Measurements from ENCODE around the gene USP36.

The USP36 gene

DNA sequence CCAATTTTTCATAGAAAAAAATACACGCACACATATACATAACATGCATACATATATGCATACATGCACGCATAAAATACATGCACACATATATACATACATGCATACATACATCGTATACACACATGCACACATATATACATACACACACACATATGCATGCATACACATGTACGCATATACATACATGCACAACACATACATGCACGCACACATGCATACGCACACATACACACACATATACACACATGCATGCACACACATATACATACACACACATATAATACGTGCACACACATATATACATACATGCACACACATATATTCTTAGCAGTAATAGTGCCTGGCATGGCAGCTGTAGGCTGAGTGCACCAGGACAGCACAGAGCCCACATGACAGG lies 24.9 kb downstream of the USP36 start:
- DNase-seq (ENCODE audit: insufficient read length, low spot score) (no peak), FAIRE-seq (no peak)
- TF ChIP-seq, protein P1, sequence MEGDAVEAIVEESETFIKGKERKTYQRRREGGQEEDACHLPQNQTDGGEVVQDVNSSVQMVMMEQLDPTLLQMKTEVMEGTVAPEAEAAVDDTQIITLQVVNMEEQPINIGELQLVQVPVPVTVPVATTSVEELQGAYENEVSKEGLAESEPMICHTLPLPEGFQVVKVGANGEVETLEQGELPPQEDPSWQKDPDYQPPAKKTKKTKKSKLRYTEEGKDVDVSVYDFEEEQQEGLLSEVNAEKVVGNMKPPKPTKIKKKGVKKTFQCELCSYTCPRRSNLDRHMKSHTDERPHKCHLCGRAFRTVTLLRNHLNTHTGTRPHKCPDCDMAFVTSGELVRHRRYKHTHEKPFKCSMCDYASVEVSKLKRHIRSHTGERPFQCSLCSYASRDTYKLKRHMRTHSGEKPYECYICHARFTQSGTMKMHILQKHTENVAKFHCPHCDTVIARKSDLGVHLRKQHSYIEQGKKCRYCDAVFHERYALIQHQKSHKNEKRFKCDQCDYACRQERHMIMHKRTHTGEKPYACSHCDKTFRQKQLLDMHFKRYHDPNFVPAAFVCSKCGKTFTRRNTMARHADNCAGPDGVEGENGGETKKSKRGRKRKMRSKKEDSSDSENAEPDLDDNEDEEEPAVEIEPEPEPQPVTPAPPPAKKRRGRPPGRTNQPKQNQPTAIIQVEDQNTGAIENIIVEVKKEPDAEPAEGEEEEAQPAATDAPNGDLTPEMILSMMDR (IDR thresholded peaks at IDR 0.05; ENCODE audit: insufficient read depth, missing control alignments), result no peak

DNA sequence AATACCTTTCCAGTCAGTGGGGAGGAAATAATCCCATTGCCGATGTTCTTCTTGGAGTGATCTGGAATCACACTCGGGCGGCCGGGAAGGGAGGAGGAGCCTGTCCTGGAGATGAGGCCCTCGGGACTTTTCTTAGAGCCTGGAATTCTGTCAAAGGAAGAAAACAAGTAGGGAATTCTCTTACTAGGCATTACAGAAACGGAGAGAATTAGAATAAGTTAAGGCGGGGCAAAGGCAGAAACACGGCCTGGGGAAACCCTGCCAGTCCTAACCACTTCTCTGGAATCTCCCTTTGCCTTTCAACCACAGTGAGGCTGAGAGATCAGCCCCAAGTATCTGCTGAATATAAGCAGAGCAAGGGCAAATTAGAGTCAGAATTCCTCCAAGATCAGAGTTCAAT lies 27.8 kb downstream of the USP36 start:
- DNase-seq (ENCODE audit: insufficient read length, low spot score), result no peak
- TF ChIP-seq, protein P1 (IDR thresholded peaks at IDR 0.05; ENCODE audit: insufficient read depth, missing control alignments), result no peak
- no peak for FAIRE-seq

DNA sequence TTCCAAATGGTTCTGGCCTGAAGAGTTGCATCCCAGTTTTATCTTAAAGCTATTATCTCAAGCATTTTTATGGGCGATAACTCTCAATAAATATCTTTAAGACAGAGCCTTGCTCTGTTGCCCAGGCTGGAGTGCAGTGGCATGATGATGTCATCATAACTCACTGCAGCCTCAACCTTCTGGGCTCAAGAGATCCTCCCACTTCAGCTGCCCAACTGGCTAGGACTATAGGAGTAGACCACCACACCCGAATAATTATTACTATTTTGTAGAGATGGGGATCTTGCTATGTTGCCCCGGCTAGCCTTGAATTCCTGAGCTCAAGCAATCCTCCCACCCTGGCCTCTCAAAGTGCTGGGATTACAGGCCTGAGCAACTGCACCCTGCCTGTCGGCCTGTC lies 32.5 kb downstream of the USP36 start:
- FAIRE-seq (no peak), DNase-seq (ENCODE audit: insufficient read length, low spot score) (no peak)
- TF ChIP-seq, protein P1 (IDR thresholded peaks at IDR 0.05; ENCODE audit: insufficient read depth, missing control alignments), result no peak

DNA sequence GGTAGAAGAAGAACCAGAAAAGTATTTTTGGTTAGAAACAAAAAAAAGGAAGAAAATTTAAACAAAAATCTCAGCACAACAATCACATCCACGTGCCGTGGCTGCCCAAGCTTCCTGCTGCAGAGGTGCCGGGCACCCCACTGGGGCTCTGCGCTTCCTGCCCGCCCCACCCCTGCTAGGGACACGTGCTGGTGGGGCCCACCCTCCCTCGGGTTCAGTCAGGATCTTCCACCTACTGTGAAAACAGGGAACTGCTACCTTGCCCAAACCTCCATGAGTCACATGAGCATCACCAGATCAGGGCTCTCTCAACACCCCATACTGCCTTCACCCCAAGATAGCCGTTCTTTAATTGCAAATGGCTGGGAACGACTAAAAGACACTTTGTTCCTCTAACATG lies 34.2 kb downstream of the USP36 start:
- TF ChIP-seq, protein P1 (IDR thresholded peaks at IDR 0.05; ENCODE audit: insufficient read depth, missing control alignments), result no peak
- no peak for DNase-seq (ENCODE audit: insufficient read length, low spot score)
- no peak for FAIRE-seq

DNA sequence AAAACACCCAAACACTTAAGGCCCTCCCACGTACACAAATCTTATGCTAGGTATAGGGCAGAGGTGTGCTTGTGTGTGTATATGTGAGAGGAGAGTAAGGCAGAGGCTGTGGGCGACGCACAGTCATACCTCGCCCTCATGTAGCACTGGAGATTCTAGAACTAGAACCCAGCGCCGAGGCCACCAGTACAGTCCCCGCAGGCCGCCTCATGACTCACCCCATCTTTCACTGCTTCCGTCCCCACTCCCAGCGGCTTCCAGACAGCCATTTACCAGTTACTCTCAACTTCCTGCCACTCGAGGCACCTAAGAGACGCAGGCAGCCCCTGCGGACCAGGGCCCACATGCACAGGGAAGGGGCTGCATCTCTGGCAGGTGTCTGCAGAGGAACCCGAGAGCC lies 35.3 kb downstream of the USP36 start:
- FAIRE-seq, result no peak
- TF ChIP-seq, protein P1 (IDR thresholded peaks at IDR 0.05; ENCODE audit: insufficient read depth, missing control alignments), result no peak
- DNase-seq (ENCODE audit: insufficient read length, low spot score), result no peak

DNA sequence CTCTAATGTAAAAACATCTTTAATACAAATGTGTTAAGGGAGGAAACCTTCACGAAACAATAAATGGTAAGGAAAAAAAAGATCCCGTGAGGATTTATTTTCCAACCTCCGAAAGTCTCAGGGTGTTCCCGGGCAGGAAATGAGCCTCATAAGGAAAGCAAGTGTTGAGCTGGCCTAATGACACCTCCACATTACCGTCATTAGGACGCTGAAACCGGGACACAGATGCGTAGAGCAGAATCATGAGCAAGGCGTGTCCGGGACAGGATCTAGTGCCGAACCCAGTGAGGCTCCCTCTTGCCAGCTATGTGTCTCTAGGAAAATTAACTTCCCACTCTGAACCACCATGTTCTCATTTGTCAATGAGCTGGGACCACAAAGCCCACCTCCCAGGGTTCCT lies 35.8 kb downstream of the USP36 start:
- FAIRE-seq, result no peak
- TF ChIP-seq, protein P1 (IDR thresholded peaks at IDR 0.05; ENCODE audit: insufficient read depth, missing control alignments), result no peak
- no peak for DNase-seq (ENCODE audit: insufficient read length, low spot score)

DNA sequence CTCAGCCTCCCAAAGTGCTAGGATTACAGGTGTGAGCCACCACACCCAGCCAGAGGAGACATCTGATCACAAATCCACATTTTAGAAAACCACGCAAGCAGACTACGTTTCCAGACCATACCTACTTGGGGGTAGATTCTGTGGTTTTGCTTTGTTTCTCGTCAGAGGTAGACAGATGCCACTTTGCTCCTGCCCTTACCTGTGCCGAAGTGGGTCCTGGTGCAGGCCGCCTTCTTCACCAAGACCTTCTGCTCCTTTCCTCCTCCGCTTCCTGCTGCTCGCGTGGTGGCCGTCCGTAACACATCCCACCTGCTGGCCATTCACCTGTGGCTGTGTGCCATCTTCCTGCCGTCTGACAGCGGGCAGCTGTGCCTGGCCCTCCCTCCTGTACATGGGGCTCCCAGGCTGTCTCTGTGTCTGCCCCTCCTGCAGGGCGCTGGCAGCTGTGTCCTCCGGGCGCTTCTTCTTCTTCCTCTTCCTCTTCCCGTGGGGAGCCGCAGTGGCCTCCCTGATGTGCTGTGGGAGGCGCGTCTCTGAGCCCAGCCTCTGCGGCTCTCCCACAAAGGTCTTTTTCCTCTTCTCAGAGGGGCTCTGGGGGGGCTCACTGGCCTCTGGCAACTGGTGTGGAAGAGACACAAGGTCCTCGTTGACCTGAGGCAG lies 37.3 kb downstream of the USP36 start:
- FAIRE-seq (no peak), DNase-seq (ENCODE audit: insufficient read length, low spot score) (no peak)
- TF ChIP-seq, protein P1 (IDR thresholded peaks at IDR 0.05; ENCODE audit: insufficient read depth, missing control alignments), result no peak

Measured in D721Med (cell line).